NCI-H226 (cell line): ENCODE measurements around the gene CACFD1.
A peak's percentile ranks its signal among the peaks of the same experiment; 100 is the strongest.

Experiments
- DNase-seq: peaks from one replicate; pipeline ENCODE4 v3.0.0-alpha.2; 2015

The CACFD1 gene

GRCh38 chr9:133485531-133486260 lies 25.9 kb downstream of the CACFD1 start:
- DNase-seq: no peak

DNA sequence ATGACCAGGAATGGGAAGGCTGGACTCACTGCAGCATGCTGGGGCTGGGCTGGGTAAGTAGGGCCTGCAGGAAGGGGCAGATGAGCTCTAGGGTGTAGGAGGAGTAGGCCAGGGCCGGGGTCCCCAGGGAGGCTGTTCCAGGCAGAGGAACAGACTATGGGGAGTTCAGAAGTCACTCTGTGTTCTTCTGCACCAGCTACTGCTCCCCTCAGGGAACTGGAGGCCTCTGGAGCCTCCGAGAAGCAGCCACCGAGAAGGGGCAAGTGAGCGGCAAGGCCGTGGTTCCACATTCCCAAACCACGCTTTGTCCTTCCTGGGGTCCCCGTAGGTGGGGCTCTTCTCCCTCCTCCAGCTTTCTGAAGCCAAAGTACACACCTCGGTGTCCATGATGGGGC lies 27.6 kb downstream of the CACFD1 start:
- DNase-seq: no peak

GRCh38 chr9:133488686-133489252 lies 29.0 kb downstream of the CACFD1 start:
- DNase-seq: no peak

DNA sequence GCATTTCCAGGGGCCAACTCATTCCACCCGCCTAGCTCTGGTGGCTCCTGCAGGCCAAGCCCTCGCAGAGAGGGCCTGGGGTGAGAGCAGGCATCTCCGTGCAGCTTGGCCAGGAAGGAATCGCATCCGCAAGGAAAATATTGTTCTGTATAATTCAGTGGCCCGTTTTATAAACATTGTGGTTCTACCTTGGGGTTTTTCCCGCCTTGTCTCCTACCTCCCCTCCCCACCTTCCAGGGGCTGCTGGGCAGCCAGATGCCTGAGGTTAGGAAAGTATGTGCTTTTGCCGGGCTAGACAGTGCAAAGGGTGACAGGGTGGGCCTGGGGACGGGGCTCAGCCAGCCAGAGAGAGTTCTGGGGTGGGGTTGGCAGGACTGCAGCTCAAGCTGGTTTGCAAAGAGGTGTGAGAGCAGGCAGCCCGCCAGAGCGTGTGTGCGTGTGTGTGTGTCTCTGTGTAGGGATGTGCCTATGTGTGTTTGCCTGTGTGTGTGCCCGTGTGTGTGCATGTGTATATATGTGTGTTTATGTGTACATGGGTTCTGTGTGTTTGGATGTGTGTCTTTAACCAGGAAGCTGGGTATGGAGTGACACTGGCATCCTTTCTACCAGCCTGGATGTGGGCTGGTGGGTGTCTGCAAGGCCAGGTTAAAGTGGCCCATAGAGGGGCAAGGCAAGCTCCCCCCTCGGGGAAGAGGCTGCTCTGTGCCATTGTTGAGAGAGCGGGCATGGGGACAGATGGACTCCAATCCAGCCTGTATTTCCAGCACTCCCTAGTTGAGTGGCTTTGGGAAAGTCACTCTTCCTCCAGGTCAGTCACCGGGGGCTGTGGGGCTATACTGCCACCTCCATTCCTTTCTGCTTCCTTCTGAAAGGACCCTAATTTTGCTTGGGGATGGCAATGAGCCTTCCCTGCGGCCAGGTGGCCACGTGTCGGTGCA lies 29.7 kb downstream of the CACFD1 start:
- no peak for DNase-seq

GRCh38 chr9:133490201-133490681 lies 30.5 kb downstream of the CACFD1 start:
- no peak for DNase-seq

DNA sequence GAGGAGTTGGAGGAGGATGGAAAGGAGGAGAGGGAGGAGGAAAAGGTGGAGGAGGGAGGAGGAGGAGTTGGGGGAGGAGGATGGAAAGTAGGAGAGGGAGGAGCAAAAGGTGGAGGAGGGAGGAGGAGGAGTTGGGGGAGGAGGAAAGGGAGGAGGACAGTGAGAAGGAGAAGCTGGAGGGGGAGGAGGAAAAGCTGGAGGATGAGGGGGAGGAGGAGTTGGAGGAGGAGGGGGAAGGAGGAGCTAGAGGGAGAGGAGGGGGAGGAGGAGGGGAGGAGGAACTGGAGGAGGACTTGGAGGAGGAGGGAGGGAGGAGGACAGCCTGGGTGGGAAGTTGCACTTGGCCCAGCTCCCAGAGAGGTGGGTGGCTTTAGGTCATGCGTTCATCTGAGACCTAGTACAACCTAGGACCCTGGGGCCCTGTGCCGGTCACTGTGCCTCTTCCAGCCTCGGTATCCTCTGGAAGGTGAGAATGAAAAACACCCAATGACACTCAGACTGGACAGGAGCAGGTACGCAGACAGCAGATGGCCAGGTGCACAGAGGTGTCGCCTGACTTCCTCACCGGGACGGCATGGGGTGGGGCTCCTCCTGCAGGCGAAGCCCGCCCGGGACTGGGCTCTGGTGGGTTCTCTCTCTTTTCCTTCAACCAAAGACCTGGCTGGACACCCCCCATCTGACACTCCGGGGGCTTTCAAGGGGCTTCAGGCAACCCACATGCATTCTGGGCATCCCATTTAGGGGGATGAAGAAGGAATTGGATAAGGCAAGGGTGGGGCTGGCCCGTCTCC lies 31.3 kb downstream of the CACFD1 start:
- no peak for DNase-seq

DNA sequence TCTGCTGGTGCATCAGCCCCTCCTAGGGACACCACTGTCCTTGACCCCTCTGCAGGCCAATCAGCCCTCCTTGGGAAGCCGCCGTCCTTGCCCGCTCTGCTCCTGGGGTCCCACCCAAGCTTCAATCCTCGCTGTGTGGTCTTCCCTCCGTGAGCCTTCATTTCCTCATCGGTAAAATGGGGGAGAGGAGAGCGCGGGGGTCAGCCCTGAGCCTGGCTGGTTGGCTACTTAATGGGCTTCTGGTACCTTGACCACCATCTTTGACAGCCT lies 31.8 kb downstream of the CACFD1 start:
- no peak for DNase-seq

- no peak for DNase-seq
Measured at GRCh38 chr9:133492061-133493021, 32.6 kb downstream of the CACFD1 start.

DNA sequence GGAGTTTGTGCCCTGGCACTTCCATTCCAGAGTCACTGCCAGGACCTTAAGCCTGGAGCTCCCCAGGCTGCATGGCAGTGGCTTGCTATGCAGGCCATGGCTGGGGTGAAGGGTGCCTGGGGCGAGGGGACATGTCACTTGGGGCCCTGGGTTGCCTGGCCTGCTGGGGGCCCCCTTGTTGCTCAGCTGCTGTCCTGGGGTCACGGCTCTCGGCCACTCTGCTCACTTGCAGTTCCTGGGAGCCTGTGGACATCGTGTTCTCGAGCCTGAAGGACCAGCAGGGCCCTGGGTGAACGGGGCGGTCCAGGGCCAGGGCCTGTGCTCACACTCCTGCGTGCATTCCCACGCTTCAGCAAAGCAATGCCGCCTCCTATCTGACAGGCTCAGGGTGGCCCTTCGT lies 33.6 kb downstream of the CACFD1 start:
- no peak for DNase-seq

DNA sequence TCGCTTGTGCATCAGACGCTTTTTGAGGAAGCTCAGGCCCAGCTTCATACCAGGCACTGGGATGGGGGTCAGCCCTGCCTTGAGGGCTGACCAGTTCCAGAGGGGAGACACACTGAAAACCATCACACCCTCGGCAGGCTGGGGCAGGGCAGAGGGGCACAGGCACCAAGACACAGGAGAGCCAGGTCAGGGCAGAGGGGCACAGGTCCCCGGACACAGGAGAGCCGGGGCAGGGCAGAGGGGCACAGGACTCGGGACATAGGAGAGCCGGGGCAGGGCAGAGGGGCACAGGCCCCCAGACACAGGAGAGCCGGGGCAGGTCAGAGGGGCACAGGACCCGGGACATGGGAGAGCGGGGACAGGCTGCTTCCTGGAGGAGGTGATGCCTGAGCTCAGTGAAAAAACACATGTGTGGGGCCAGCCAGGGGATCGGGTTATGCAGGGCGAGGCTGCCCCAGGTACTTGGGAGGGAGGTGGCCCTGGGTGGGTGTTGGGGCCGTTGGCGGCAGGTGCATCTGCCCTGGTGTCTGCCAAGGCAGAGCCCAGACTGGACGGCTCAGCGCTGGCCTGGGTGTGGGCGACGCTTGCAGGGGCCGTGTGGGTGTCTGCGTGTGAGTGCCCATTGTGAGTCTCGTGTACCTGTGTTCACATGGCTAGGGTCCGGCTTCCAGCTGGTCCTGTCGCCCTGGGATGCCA lies 34.2 kb downstream of the CACFD1 start:
- no peak for DNase-seq

DNA sequence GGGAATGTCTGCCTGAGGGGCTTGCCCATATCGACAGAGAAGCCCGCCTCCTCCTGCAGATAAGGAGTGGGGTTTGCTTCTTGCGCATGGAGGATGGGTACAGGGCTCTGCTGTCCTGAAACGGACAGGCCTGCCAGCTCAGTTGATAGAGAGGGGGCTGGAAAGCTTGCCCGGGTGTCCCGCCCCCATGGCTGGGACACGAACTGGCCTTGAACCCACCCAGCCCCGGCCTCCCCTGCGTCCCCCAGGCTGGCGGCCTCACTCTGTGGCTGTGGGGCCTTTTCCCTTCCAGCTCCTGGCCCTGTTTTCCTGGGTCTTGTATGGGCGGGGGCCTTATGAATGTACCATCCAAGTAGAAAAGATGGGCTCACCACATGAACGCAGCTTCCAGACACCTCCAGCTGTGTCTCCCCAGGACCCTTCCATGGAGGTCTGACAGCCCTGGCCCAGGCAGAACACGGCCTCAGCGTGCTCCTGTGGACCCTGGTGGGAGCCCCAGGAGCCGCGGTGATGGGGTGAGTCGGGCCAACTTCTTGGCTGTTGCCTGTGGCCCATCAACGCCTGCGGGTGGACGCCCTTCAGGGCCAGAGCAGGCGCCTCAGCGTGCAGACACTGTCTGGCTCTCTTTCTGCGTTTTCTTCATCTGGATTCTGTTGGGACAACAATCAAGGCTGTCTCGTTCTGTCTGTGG lies 35.0 kb downstream of the CACFD1 start:
- no peak for DNase-seq

GRCh38 chr9:133495327-133496293 lies 35.8 kb downstream of the CACFD1 start:
- no peak for DNase-seq

DNA sequence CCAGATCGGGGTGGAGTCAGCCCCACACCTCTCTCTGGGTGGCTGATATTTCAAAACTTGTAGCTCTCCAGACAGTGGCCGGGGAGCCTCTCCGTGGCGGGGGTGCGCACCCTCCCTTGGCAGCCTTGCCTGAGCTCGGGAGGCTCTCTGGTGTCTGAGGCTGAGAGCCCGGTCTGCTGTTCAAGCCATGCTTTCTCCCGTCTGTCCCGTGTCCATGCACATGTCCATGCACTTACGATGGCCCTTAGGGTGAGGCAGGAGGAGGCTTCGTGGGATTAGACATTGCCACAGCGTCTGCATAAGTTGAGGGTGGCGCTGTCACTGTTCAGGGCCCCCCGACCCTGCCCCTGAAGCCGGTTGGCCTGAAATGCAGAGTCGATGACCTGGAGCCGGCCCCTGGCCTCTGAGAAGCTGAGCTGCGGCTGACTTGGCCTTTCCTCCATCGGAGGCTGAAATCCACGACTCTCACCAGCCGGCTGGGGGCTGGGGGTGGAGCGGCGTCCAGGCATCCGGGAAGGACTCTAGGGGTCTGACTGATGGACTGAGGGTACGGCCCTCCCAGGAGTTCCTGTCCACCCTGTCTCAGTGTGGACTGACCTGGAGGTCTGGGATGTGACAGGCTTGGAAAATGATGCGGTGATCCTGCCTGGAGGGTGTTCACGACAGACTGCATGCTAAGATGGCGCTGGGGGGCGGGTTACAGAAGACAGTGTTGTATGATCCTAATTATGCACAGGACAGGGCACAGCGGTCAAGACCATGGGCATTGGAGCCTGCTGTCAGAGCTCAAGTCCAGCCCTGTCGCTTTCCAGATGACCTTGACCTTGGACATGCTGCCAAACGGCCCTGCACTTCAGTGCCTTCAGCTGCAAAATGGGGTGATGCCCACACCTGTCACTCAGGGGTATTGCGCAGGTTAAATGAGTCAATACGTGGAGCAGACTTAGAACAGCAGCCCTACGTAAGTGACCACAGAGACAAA lies 37.4 kb downstream of the CACFD1 start:
- DNase-seq: no peak

DNA sequence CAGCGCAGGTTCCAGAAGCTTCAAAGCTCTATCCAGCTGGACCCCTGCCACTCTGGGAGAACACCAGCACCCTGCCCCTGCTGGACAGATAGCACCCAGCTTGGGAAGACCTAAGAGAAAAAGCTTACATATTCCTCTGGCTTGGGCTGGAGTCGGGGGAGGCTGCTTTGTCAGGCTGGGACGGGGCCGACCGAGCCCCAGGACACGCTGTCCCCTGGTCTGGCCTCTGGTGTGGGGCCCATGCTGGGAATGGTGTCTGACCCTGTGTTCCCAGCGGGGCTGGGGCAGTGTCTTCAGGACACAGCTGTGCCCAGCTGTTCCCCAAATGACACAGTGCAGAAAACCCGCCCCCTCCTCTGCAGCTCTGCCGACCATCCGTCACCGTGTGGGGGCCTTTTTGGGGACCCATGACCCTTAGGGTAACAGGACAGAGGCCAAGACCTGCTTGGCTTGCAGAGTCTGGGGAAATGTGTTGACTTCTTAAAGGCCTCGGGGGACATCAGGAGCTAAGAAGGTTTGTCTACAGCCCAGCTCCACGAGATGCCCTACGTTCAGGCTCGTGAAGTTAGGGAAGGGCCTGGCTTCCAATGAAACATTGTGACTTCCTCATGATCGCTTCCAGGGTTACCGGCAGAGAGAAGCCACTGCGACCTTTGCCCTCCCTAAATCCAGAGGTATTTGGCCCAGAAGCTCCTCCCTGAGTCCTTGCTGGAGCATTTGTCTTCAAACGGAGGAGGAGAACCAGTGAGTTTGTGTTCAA lies 39.5 kb downstream of the CACFD1 start:
- no peak for DNase-seq

- no peak for DNase-seq
Measured at GRCh38 chr9:133499892-133500270, 40.1 kb downstream of the CACFD1 start.

- DNase-seq: no peak
Measured at GRCh38 chr9:133502112-133502511, 42.3 kb downstream of the CACFD1 start.

DNA sequence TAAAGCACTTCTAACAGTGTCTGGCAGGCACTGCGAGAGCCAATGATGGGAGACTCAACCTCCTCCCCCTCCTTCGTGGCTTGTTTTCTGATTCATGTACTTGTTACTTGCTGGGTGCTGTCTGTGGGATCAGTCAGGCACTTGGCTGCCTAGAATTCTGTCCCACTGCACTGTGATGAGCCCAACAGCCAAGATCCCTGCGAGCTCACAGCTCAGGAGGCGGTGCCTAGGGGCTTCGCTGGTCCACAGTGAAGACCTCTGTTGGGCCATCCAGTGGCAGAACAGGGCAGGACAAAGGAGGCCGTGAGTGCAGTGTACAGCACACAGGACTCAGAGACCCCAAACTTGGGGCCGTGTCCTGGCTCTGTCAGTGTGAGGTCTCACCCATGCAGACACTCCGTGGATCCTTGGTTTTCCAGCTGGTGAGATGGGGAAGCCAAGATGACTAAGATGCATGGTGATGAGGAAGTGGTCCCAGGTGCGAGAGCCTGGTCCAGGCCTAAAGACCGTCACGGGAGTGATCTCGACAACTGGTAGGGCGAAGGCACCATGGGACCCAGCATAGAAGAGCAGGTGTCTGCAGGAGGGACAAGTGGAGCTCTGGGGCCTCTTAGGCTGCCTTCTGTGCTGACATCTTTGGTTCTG lies 45.5 kb downstream of the CACFD1 start:
- peak; percentile 7 for DNase-seq
